ENCODE data around the gene ESRRB. TPM values are rescaled to one million over a fixed set of nuclear protein-coding genes. Genes with fewer than 3 reads are reported as not detected.

The ESRRB gene
- total RNA-seq, 1 donor from 2014 or later: 0.11 TPM

DNA sequence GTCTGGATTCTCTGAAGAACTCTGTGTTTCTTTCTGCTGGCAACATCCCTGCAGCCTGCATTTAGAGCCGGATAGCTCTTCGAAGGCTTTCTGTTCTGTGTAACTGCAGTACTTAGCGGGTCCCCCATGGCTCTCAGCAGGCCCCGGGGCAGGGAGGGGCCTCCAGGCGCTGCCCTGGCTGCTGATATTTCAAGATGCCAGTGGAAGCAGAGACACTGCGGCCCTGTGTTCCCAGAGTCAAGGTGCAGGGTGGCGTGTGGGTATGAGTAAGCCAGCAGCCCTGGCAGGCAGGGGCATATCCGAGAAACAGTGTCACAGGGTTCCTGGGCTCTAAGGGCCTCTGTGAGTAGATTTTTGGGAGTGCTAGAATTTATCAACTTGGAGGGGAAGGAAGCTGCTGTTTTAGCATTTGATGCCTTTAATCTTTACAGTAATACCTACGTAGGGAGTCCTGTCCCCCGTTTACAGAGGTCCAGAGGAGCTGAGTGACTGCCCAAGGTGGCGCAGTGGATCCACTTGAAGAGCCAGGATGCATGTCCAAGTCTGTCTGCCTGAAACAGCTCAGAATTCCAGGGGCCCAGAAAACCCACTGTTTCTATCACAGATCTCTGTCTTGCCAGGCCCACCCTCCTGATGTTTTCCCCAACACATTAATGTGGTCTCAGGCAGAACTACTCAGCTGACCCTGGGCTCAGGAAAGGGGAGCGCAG lies 16.2 kb downstream of the ESRRB start:
- Mint-ChIP-seq H3K4me1 (no peaks in the 10 kb centered on the region), H3K4me3 (no peak overlapping the region), H3K27ac (no peak overlapping the region), H3K36me3 (ENCODE audit: low read depth) (no peaks in the 10 kb centered on the region), H3K27me3 (peaks cover 31% of the 10 kb centered on the region), H3K9me3 (no peaks in the 10 kb centered on the region)
- CTCF ChIA-PET: no interaction called here
- POLR2A ChIA-PET: no interaction called here
- intact Hi-C loops (cut with micrococcal nuclease): no loop called here
- DNase-seq: no peak
- TF ChIP-seq, protein P1, sequence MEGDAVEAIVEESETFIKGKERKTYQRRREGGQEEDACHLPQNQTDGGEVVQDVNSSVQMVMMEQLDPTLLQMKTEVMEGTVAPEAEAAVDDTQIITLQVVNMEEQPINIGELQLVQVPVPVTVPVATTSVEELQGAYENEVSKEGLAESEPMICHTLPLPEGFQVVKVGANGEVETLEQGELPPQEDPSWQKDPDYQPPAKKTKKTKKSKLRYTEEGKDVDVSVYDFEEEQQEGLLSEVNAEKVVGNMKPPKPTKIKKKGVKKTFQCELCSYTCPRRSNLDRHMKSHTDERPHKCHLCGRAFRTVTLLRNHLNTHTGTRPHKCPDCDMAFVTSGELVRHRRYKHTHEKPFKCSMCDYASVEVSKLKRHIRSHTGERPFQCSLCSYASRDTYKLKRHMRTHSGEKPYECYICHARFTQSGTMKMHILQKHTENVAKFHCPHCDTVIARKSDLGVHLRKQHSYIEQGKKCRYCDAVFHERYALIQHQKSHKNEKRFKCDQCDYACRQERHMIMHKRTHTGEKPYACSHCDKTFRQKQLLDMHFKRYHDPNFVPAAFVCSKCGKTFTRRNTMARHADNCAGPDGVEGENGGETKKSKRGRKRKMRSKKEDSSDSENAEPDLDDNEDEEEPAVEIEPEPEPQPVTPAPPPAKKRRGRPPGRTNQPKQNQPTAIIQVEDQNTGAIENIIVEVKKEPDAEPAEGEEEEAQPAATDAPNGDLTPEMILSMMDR (IDR thresholded peaks at IDR 0.05): no peak
- no peak for ATAC-seq (ENCODE audit: low read depth)

DNA sequence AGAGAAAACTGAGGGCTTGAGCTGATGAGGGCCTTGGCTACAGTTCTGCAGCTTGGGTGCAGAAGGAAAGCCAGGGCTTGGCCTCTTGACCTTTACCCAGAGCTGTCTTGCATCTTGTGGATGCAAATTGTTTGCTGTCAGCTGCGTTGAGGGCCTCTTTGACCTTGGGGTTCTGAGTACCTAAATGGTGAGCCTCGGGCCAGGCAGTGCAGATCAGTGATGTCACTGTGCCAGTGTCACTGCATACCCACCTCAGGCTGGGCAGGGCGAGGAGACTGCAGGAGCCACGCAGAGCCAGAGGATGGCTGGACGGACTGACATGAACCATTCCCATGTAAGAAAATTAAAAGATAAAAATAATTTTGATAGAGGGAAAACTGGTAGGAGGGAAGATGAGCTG lies 18.6 kb downstream of the ESRRB start:
- Mint-ChIP-seq H3K4me1 (no peaks in the 10 kb centered on the region), H3K4me3 (no peak overlapping the region), H3K27ac (no peak overlapping the region), H3K27me3 (peaks cover 22% of the 10 kb centered on the region), H3K9me3 (no peaks in the 10 kb centered on the region), H3K36me3 (ENCODE audit: low read depth) (no peaks in the 10 kb centered on the region)
- CTCF ChIA-PET: no interaction called here
- POLR2A ChIA-PET: no interaction called here
- intact Hi-C loops (cut with micrococcal nuclease): no loop called here
- DNase-seq (no peak), ATAC-seq (ENCODE audit: low read depth) (no peak)
- TF ChIP-seq, protein P1 (IDR thresholded peaks at IDR 0.05): no peak

DNA sequence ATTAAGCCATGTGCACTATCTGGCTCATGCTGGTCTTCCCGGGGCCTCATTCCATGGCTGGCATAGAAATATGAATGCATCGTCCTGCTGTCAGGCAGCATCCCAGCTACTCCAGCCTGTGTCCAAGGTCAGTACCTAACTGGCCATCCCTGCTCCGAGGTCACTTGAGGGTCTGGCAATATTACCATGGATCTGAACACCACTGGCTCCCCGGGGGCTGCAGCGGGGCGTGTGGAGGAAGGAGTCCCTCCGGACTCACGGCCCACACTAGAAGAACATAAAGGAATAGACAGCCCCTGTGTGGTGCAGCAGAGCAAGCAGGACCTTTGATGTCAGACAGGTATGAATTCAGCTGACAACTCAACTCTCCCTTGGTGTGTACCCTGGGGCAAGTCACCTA lies 19.2 kb downstream of the ESRRB start:
- POLR2A ChIA-PET: no interaction called here
- TF ChIP-seq, protein P1 (IDR thresholded peaks at IDR 0.05): no peak
- H3K4me3 Mint-ChIP-seq: no peak overlapping the region
- H3K4me1 Mint-ChIP-seq: no peaks in the 10 kb centered on the region
- peaks cover 17% of the 10 kb centered on the region for H3K27me3 Mint-ChIP-seq
- DNase-seq (no peak), ATAC-seq (ENCODE audit: low read depth) (no peak)
- CTCF ChIA-PET: no interaction called here
- intact Hi-C loops (cut with micrococcal nuclease): no loop called here
- H3K27ac Mint-ChIP-seq: no peak overlapping the region
- H3K9me3 Mint-ChIP-seq: no peaks in the 10 kb centered on the region
- H3K36me3 Mint-ChIP-seq (ENCODE audit: low read depth): no peaks in the 10 kb centered on the region

DNA sequence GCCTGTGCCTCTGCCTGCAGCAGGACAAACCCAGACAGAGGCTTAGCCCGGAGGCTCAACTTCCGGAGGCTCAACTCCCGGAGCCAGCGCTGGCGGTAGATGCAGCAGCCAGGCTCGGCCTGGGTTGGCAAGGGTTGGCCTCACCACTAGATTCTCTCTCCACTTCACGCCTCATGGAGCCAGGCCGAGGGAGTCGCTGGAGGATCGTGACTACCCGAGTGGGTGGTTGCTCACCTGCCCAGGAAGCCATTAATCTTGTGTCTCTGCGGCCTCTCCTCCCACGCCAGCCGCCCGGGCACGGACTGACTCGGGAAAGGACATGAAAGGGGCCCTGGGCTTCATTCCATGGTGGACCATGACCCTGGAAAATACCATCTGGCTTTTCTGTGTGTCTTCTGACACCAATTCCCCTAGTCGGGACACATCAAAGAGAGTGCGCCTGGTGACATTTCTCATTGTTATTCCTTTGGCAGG lies 20.8 kb downstream of the ESRRB start:
- CTCF ChIA-PET: no interaction called here
- DNase-seq (no peak), ATAC-seq (ENCODE audit: low read depth) (no peak)
- POLR2A ChIA-PET: no interaction called here
- peaks cover 14% of the 10 kb centered on the region for H3K27me3 Mint-ChIP-seq
- no peaks in the 10 kb centered on the region for H3K9me3 Mint-ChIP-seq
- no peaks in the 10 kb centered on the region for H3K36me3 Mint-ChIP-seq (ENCODE audit: low read depth)
- intact Hi-C loops (cut with micrococcal nuclease): no loop called here
- H3K27ac Mint-ChIP-seq: no peak overlapping the region
- H3K4me1 Mint-ChIP-seq: no peaks in the 10 kb centered on the region
- H3K4me3 Mint-ChIP-seq: no peak overlapping the region
- TF ChIP-seq, protein P1 (IDR thresholded peaks at IDR 0.05): no peak

DNA sequence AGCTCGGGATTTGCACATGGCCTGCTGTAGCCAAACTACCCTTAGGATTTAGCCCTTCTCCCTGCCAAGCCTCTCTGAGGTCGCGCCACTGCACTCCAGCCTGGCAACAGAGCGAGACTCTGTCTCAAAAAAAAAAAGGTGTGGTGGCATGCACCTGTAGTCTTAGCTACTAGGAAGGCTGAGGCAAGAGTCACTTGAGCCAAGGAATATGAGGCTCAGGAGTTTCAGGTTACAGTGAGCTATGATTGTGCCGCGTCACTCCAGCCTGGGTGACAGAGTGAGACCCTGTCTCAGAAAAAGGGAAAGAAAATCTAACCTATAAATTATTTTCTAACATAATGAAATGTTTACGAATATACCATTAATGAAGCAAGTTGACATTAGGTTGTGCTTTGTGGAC lies 29.7 kb downstream of the ESRRB start:
- ChIA-PET POLR2A (no interaction called here), CTCF (no interaction called here)
- no peak for DNase-seq
- H3K27ac Mint-ChIP-seq: no peak overlapping the region
- TF ChIP-seq, protein P1 (IDR thresholded peaks at IDR 0.05): no peak
- ATAC-seq (ENCODE audit: low read depth): no peak
- H3K4me3 Mint-ChIP-seq: no peak overlapping the region
- intact Hi-C loops (cut with micrococcal nuclease): no loop called here
- peaks cover 19% of the 10 kb centered on the region for H3K27me3 Mint-ChIP-seq
- no peaks in the 10 kb centered on the region for H3K9me3 Mint-ChIP-seq
- H3K4me1 Mint-ChIP-seq: no peaks in the 10 kb centered on the region
- H3K36me3 Mint-ChIP-seq (ENCODE audit: low read depth): no peaks in the 10 kb centered on the region
